ENCODE results near the gene PSD2.

DNA sequence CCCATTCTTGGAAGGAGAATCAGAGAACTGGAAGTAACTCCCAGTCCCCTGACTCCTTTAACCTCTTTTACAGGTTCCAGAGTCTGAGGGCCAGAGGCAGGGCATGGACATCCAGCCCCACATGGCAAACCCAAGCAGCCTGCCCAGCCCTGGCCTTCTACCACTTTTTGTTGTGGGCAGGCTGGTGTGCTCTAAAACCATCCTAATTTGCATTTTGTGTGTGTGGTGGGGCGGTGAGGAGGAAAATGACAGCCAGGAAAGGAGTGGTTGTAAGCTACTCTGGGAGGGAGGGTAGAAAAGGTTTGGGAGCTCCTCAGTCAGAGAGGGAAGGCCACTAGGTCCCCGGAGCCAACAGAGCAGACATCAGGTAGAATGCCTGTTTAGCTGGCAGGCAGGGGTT lies 90.6 kb downstream of the PSD2 start:
- TF ChIP-seq, protein P1, sequence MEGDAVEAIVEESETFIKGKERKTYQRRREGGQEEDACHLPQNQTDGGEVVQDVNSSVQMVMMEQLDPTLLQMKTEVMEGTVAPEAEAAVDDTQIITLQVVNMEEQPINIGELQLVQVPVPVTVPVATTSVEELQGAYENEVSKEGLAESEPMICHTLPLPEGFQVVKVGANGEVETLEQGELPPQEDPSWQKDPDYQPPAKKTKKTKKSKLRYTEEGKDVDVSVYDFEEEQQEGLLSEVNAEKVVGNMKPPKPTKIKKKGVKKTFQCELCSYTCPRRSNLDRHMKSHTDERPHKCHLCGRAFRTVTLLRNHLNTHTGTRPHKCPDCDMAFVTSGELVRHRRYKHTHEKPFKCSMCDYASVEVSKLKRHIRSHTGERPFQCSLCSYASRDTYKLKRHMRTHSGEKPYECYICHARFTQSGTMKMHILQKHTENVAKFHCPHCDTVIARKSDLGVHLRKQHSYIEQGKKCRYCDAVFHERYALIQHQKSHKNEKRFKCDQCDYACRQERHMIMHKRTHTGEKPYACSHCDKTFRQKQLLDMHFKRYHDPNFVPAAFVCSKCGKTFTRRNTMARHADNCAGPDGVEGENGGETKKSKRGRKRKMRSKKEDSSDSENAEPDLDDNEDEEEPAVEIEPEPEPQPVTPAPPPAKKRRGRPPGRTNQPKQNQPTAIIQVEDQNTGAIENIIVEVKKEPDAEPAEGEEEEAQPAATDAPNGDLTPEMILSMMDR (IDR thresholded peaks at IDR 0.05), result no peak
- TF ChIP-seq POLR2AphosphoS5 (IDR thresholded peaks at IDR 0.05; ENCODE audit: low read depth, low read length), result no peak
